Measurements from ENCODE around the gene OR52B2.

Gene OR52B2

GRCh38 chr11:6124245-6124644 lies 45.9 kb downstream of the OR52B2 start:
- Histone ChIP-seq H3K36me3 (ENCODE audit: control insufficient read depth in 5 of 5, insufficient read depth in 5 of 5, low read length in 5 of 5) (no peaks in the 10 kb centered on the region), H3K9ac (ENCODE audit: low read length in 5 of 5) (no peak overlapping the region), H3K27ac (ENCODE audit: low read depth, low read length) (no peak overlapping the region), H3K4me1 (ENCODE audit: control insufficient read depth in 5 of 5, insufficient read depth in 5 of 5, low read length in 5 of 5) (peaks cover 0 to 2% (median 0%) of the 10 kb centered on the region in 5 donors), H3K4me3 (ENCODE audit: low read depth in 1 of 5, low read length in 5 of 5) (no peak overlapping the region), H3K27me3 (ENCODE audit: control insufficient read depth in 5 of 5, insufficient read depth in 4 of 5, low read length in 5 of 5) (no peaks in the 10 kb centered on the region), H3K9me3 (ENCODE audit: control insufficient read depth in 5 of 5, low read length in 5 of 5) (no peaks in the 10 kb centered on the region)
